Colon (tissue), 2 donors: ENCODE results near the gene PRPSAP2.
"Not testable (repeated sequence)": the region's sequence is repeated elsewhere in the genome, so short reads cannot be mapped to it uniquely, and the experiment has no call there.

ENCODE experiments used
- FAIRE-seq: peaks from 2 replicates; lab custom pipeline; 2012; peaks lifted over from hg19 to GRCh38; lab: Jason Lieb, UNC
- donor health status: control.
- donor health status: control.

The PRPSAP2 gene

DNA sequence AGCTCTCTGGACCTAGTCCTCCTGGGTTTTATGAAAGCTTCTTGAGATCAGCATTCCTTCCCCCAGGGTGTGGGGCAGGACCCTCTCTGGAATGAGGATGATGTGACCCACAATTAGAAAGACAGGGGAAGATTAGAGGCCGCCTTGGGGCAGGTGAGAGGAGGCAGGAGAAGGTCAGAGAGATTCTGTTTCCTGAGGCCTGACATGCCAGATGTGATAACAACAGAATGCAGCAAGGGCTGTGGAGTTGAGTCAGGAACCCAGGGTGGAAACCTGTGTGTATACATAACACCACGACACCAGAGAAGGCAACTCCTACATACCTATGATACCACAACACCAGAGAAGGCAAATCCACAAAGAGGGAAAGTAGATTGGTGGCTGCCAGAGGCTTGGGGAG is 88.6 kb downstream of the PRPSAP2 start:
- FAIRE-seq, result no peak

DNA sequence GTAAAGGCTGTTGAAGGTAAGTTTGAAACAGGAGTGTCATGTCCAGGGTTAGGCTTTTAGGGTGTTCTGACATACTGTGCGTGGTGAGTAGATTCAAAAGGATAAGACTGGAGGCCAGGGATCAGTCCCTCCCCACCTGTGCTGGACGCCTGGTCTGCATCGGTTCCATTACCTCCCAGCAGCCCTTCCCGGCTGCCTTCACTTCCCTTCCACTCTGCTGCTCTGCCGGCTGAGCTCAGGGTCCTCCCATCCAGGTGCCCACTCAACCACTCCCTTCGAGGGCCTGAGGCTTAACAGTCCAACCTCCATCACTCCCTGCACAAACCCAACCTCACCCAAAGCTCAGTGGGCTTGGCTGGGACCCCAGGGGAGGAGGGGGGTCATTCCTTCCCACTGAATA is 89.9 kb downstream of the PRPSAP2 start:
- FAIRE-seq, result no peak

DNA sequence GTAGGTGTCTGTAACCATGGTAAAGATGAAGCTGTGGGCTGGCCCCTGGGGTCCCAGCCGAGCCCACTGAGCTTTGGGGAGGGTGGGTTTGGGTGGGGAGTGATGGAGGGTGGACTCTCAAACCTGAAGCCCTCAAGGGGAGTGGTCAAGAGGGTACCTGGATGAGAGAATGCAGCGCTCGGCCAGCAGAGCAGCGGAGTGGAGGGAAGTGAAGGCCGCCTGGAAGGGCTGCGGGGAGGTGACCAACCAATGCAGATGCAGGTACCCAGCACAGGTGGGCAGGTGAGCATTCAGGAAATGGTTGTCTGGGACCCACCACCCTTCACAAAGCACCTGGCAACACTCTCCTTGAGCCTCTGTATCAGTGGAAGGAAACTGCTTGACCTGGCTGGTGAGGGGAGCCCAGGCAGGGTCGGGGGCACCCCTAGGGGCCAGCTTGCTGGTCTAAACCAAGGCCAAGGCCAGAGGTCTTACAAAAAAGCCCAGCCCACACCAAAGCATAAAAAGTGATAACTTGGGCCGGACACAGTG is 90.6 kb downstream of the PRPSAP2 start:
- FAIRE-seq, result no peak

DNA sequence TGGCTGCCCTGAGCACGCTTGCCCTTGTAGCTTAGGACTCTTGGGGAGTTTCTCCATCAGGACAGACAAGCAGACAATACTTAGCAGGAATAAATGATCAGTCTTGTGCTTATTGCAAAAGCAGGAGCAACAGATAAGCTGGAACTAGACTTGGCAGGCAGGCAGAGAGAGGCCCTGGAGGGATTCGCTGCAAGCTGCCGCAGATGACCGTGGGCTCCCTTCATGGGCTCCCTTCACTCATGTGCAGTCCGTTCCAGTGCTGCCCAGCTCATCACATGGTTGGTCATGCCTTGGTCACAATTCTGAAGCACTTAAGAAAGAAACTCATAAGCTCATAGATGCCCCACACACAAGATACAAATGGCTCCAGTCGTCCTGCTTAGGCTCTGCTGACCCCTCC is 91.6 kb downstream of the PRPSAP2 start:
- FAIRE-seq, result no peak

DNA sequence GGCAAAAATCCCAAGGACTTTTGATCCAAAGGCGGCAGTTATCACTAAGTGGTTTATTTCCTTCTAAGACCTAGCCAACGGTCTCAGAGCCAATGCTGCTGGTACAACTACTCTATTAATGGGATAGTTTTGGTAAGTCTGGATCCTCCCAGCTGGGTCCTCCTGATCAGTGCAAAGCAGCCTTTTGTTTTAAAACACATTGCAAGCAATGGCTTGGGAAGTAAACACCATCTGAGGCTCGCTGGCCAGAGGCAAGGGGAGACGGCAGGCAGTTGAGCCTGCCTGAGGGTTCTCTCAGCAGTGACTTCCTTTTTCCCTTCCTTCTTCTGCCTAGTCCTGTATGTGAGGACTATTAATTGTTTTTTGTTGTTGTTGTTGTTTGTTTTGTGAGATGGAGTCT is 92.4 kb downstream of the PRPSAP2 start:
- FAIRE-seq, result no peak

DNA sequence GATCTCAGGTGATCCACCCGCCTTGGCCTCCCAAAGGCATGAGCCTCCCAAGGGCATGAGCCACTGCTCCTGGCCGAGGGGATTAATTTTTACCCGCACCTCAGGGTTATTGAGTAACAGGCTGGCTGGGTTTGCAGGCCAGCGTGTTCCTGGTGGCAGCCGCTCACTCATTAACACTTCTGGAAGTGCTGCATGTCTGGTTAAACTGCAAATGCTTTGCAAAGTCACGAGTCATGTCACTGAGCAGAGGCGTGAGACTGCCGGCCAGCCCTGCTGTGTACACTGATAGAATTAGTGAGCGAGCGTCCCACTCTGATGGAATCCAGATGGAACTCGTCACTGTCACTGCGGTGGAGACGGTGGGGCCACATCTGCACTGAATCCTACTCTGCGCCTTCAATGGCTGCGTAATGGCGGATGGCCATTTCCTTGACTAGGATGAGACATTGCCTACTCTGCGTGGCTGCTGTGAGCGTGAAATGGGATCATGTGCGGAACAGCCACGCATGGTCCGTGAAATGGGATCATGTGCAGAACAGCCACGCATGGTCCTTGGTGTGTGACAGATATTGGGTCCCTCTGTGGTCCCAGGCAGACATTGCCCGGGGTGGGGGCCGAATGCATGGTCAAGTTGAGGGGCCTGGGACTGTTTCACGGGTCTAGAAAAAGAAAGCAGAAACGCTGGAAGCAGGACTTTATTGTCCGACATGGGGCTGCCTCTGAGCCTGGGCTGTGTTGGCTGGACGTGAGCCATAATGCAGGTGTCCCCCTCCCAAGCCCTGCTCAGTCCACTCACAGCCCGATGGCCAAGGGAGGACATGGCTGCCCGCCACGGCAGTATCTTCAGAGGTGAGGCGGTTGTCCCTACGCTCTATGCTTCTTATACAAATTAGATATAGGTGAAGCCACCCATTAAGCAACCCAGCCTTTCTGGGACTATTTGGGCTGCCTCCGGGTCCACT is 93.3 kb downstream of the PRPSAP2 start:
- FAIRE-seq, result no peak

DNA sequence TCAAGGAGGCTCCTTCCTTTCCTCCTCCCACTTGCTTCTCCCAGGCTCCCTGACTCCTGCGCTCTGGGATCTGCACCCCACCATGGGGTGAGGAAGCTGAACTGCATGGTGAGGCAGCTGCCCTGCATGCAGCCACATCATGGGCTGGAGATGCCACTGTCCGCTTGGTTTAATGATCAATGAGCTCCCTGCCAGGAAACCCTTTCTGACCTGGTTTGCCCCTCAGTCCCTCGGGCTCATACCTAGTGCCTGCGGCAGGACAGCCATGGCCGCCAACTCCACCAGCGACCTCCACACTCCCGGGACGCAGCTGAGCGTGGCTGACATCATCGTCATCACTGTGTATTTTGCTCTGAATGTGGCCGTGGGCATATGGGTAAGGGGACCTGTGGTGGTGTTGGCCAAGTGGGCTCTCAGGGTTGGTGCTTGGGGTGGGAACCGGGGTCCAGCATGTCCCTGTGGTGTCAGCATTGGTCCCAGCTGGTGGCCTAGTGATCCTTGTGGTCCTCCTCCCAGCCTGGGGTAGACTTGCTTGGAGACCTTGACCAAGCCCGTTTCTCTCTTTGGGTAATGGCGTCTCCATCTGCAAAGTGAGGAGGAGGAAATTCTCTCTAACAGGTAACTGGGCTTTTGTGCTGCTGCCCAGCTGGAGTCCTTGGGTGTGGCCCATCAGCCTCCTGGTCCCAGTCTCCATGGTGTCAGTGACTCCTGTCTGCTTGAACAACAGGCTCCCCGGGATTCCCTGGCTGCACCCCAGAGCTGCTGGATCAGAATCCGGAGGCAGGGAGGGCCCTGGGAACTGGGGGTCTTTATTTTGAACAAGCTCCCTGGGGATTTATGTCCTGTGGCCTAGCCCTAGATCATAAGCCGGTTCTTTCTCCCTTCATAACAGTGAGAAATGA is 94.3 kb downstream of the PRPSAP2 start, which contains the start of gene SLC5A10:
TSS of gene SLC5A10 (plus strand) at position 225 of the 902 bp plus-strand sequence. CDS start at position 266, 41 bp downstream.
- no peak for FAIRE-seq

DNA sequence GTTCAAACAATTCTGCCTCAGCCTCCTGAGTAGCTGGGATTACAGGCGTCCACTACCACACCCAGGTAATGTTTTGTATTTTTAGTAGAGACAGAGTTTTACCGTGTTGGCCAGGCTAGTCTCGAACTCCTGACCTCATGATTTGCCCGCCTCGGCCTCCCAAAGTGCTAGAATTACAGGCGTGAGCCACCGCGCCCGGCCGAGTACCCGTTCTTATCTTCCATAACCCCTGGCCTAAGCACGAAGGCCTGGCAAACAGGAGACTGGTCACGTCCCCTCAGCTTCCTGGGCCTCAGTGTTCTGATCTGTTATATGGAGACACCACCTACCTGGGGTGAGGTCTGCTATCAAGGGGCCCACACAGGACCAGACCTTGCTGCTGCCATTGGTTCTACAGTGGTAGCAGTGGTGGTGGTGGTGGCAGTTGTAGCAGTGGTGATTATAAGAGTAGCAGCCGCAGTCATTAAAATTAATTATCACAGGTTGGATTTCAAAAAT is 95.3 kb downstream of the PRPSAP2 start:
- FAIRE-seq, result no peak

DNA sequence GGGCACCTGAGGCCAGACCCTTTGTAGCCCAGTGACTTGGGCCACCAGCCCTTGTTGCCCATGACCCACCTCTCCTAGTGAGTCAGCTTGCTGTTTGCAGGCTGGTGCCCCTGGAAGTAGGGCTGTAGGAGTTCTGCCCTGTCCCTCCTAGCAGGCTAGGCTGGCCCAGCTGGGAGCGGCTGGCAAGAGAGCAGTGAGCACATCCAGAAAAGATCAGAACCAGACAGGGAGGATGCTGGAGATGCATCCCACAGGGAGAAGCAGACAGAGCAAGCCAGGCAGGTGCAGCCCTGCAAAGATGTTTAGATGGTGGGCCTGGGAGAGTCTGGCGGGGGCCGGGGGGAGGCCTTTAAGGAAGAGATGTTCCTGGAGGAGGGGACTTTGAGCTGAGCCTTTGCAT is 96.4 kb downstream of the PRPSAP2 start:
- FAIRE-seq, result no peak

DNA sequence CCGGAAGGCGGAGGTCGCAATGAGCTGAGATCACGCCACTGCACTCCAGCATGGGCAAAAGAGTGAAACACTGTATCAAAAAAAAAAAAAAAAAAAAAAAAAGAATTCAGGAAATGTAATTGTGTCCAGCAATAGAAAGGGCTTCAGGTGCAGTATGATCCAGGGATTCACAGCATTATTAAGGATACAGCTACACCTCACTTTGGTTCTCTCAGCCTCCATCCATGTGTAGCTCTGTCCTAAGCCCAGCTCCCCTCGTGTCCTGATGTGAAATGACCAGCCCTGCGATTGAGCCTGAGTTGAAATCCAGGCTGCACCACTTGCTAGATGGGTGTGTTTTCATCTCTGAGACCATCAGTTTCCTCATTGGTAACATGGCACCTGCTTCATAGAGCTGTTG is 97.1 kb downstream of the PRPSAP2 start:
- FAIRE-seq, result no peak

DNA sequence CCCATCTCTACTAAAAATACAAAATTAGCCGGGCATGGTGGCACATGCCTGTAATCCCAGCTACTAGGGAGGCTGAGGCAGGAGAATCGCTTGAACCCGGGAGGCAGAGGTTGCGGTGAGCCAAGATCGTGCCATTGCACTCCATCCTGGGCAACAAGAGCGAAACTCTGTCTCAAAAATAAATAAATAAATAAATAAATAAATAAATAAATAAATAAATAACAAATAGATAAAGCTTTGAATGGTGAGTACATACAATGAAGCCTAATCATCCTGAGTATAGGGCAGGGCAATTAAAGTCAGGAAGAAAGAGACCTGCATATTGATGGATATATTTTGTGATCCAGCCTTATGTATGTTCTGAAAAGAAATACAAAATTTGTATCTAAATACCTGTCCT is 98.1 kb downstream of the PRPSAP2 start:
- FAIRE-seq, result not testable (repeated sequence)

DNA sequence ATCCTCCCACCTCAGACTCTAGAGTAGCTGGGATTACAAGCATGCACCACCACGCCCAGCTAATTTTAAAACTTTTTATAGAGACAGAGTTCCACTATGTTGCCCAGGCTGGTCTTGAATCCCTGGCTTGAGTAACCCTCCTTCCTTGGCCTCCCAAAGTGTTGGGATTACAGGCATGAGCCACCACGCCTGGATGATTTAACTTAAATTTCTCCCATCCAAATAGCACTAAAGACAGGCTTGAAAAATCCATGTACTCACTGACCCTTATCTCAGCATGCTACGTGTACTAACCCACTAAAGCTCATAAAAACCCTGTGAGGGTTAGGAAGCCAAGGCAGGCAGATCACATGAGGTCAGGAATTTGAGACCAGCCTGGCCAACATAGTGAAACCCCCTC is 98.7 kb downstream of the PRPSAP2 start:
- no peak for FAIRE-seq

DNA sequence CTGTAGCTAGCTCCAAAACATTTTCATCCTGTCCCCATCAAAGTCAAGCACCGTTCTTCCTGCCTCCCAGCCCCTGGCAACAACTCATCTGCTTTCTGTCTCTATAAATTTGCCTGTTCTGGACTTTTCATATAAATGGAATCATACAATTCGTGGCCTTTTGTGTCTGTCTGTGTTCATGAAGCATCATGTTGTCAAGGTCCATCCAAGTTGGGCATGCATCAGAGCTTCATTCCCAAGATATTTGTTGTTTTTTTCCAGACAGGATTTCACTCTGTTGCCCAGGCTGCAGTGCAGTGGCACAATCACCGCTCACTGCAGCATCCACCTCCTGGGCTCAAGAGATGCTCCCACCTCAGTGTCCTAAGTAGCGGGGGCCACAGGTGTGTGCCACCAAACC is 99.9 kb downstream of the PRPSAP2 start:
- no peak for FAIRE-seq

DNA sequence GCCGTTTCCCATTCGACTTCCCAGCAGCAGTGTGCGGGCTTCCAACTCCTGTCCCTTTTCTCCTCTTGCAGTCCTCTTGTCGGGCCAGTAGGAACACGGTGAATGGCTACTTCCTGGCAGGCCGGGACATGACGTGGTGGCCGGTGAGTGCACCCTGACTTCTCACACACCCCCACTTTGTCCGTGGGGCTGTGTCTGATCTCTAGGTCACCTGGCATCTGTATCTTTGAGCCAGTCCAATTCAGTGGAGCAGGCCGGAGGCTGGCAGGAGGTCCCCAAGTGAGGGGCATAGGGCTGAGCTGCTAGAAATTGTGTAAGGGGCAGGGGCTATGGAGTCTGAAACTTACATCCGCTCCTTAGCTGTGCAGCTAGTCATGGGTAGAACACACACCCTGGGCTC is 100.7 kb downstream of the PRPSAP2 start:
- no peak for FAIRE-seq

DNA sequence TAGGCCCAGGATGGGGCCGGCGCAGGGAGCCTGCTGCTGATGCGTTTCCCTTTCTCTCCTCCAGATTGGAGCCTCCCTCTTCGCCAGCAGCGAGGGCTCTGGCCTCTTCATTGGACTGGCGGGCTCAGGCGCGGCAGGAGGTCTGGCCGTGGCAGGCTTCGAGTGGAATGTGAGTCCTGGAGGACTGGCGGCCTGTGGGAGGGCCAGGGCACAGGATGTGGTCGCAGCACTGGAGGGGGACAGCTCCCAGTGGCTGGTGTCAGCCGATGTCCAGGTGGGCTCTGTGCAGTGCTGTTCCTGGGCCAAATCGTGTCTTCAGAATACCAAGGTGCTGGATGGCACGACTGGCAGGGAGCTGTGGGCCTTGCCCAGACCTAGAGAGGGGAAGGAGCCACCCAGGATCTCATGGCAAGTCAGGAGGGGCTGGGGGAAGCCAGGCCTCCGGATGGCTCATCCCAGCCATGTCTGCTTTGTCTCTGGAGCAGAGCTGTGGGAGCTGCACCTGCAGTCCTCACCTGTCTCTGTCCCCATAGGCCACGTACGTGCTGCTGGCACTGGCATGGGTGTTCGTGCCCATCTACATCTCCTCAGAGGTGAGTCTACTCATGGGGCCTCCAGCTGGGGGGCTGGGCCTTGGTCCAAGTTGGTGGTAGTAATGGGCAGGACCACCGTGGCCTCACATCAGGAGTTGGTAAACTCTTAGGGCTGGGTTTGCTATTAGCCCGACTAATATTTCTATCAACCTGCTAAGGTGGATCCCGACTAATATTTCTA is 101.3 kb downstream of the PRPSAP2 start:
- no peak for FAIRE-seq

DNA sequence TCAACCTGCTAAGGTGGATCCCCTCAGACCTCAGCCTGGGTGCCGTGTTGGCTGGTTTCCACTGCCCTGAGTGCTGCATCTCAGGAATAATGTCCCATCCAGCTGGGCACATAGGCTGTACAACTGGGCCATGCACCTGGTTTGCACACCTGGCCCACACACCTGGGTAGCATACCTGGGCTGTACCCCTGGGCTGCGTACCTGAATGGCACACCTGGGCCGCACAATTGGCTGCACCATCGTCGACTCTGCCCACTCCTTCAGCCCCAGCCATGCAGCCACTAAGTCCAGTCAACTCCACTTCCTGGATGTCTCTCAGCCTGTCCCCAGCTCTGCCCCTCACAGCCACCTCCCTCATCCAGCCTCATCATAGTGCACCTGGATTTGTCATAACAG is 101.9 kb downstream of the PRPSAP2 start:
- FAIRE-seq, result no peak

DNA sequence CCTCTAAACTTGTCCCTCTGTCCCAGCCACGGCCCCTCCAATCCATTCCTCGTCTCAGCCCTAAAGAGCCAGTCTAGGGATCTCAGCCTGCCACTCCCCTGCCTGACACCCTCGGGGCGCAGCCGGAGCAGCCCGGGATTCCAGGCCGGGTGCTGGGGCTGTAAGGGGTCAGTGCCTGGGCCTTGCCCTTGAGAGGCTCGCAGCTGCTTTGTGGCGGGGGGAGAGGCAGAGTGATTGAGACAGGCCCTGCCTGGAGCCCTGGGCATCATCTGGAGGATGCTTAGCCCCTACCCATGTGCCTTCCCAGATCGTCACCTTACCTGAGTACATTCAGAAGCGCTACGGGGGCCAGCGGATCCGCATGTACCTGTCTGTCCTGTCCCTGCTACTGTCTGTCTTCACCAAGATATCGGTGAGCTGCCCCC is 102.3 kb downstream of the PRPSAP2 start:
- FAIRE-seq, result no peak

DNA sequence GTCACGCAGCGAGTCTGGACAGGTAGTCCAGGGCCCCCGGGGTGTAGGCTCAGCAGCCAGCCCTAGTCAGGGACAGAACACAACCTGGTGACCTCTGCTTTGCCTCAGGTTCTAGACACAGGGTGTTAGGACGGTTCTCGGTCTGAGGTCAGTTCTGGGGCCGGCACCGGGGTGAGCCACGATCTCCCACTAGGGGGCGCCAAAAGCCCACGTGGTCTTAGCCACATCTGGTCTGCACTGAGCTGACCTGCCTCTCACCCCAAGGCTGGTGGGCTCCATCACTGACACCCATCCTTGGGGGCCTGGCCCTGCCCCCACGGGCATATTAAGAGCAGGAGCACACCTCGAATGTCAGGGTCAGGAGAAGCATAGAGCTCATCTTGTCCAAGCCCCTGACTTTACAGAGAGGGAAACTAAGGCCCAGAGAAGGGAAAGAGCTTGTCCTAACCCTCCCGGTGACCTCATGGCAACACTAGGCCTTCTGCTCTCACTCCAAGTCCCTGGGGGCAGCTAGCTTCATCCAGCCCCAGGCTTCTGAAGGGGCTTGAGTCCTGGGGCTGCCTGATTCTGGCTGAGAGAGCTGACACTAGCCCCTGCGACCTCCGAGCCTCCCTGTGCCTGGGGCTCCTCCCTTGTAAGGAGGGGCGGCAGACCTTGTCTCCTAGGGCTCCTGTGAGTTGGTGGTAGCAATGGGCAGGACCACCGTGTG is 103.0 kb downstream of the PRPSAP2 start:
- no peak for FAIRE-seq

DNA sequence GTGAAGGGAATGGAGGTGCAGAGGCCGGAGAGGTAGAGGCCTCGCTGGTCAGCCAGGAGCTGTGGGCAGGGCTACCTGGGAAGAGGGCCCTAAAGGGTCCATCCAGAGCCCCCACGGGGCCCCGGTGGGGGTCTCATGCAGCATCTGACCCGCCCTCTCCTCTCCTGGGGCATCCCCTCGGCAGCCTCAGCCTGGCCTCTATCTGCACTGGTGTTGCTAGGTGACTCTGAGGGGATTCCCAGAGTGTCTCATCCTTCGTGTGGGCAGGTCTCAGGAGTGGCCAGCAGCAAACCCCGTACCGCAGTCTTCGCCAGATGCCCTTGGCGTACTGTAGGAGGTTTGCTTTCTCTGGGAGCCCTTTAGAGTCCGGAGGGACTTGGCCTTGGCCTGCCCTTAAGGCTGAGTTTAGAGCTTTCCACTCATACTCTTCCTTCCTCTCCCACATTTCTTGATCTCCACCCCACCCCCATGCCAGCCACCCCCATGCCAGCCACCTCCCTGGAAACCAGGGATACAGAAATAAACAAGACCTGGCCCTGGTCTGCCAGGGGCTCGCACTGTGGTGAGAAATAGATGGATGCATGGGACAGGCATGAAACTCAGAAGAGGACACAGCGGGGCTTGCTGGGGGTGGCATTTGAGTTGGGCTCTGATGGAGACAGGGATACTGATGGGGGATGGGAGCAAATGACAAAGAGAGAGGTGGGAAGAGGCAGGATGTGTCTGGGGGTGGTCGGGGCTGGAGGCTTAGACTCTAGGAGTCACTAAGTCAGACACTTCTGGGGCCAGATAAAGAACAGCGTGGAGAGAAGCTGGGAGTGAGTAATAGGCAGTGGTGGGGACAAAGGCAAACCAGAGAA is 103.9 kb downstream of the PRPSAP2 start:
- FAIRE-seq, result no peak

DNA sequence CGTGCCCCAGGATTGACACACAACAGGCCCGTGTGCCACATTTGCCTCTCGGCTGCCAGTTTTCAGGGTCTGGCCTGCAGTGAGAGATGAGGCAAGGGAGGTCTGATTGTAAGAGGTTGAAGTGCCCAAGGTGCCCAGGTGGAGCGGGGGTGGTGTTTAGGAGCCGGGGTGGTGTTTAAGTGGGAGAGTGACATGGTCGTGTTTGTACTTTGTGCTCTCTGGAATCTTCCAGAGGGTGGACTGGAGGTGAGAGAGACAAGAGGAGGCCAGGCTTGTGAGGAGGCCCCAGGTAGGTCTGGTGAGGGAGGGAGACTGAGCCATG is 104.5 kb downstream of the PRPSAP2 start:
- no peak for FAIRE-seq
